Measurements from ENCODE around the gene KLK5. TPM values are rescaled to one million over a fixed set of nuclear protein-coding genes. Genes with fewer than 3 reads are reported as not detected.

The KLK5 gene
- total and polyA plus RNA-seq, 2 donors: 0.28 to 1.9 TPM

DNA sequence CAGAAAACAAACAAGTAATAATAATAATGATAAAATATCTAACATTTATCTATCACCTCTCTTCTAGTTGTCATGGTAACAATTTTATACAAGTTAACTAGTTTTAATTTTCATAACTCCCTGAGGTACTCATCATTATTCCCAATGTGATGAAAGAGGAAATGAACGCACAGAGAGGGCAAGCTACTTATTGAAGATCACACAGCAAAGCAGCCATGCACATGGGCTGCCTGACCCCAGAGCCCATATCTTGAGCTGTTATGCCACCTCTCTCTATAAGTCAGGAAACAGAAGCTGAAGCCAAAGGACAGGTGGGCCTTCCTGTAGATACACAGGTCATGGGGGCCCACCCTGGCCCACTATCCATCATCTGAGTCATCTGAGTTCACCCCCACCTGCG lies 36.8 kb downstream of the KLK5 start:
- H3K9me3 ChIP-seq (ENCODE audit: control insufficient read depth in 2 of 2, insufficient read depth in 1 of 2, low read length in 1 of 2): no peaks in the 10 kb centered on the region
- no peaks in the 10 kb centered on the region for H3K4me1 ChIP-seq (ENCODE audit: control insufficient read depth in 2 of 2, insufficient read depth in 2 of 2, low read length in 2 of 2)
- no peak for DNase-seq (ENCODE audit: low read depth in 6 of 9, low spot score in 9 of 9)
- H3K4me3 ChIP-seq (ENCODE audit: low read length in 2 of 2): no peak overlapping the region
- WGBS: 87% methylated on average over 2 of the region's 2 CpGs
- no peaks in the 10 kb centered on the region for H3K36me3 ChIP-seq (ENCODE audit: control insufficient read depth in 2 of 2, insufficient read depth in 2 of 2, low read length in 1 of 2)
- no peak overlapping the region for H3K27ac ChIP-seq (ENCODE audit: low read depth in 1 of 2, low read length in 1 of 2)
- H3K27me3 ChIP-seq (ENCODE audit: control insufficient read depth in 2 of 2, insufficient read depth in 1 of 2, low read length in 1 of 2): peaks cover 16 to 25% of the 10 kb centered on the region in 2 donors

- 12% methylated on average over 29 of the region's 29 CpGs for WGBS
- no peaks in the 10 kb centered on the region for H3K4me1 ChIP-seq (ENCODE audit: control insufficient read depth in 2 of 2, insufficient read depth in 2 of 2, low read length in 2 of 2)
- H3K9me3 ChIP-seq (ENCODE audit: control insufficient read depth in 2 of 2, insufficient read depth in 1 of 2, low read length in 1 of 2): no peaks in the 10 kb centered on the region
- H3K27ac ChIP-seq (ENCODE audit: low read depth in 1 of 2, low read length in 1 of 2): no peak overlapping the region
- H3K36me3 ChIP-seq (ENCODE audit: control insufficient read depth in 2 of 2, insufficient read depth in 2 of 2, low read length in 1 of 2): no peaks in the 10 kb centered on the region
- no peak for DNase-seq (ENCODE audit: low read depth in 6 of 9, low spot score in 9 of 9)
- H3K27me3 ChIP-seq (ENCODE audit: control insufficient read depth in 2 of 2, insufficient read depth in 1 of 2, low read length in 1 of 2): peaks cover 18 to 55% of the 10 kb centered on the region in 2 donors
- H3K4me3 ChIP-seq (ENCODE audit: low read length in 2 of 2): no peak overlapping the region
Measured at GRCh38 chr19:50912727-50913716, 39.8 kb downstream of the KLK5 start.

- no peaks in the 10 kb centered on the region for H3K36me3 ChIP-seq (ENCODE audit: control insufficient read depth in 2 of 2, insufficient read depth in 2 of 2, low read length in 1 of 2)
- no peak for DNase-seq (ENCODE audit: low read depth in 6 of 9, low spot score in 9 of 9)
- 25% methylated on average over 21 of the region's 21 CpGs for WGBS
- H3K4me1 ChIP-seq (ENCODE audit: control insufficient read depth in 2 of 2, insufficient read depth in 2 of 2, low read length in 2 of 2): no peaks in the 10 kb centered on the region
- no peak overlapping the region for H3K4me3 ChIP-seq (ENCODE audit: low read length in 2 of 2)
- H3K27ac ChIP-seq (ENCODE audit: low read depth in 1 of 2, low read length in 1 of 2): no peak overlapping the region
- no peaks in the 10 kb centered on the region for H3K9me3 ChIP-seq (ENCODE audit: control insufficient read depth in 2 of 2, insufficient read depth in 1 of 2, low read length in 1 of 2)
- peaks cover 18 to 55% of the 10 kb centered on the region in 2 donors for H3K27me3 ChIP-seq (ENCODE audit: control insufficient read depth in 2 of 2, insufficient read depth in 1 of 2, low read length in 1 of 2)
Measured at GRCh38 chr19:50912102-50912599, 40.7 kb downstream of the KLK5 start.

GRCh38 chr19:50911206-50912101 lies 41.4 kb downstream of the KLK5 start, which contains the start of gene KLK4:
TSS of gene KLK4 (minus strand) at chr19:50911395. CDS start at chr19:50910738, 657 bp downstream.
- Histone ChIP-seq H3K9me3 (ENCODE audit: control insufficient read depth in 2 of 2, insufficient read depth in 1 of 2, low read length in 1 of 2) (no peaks in the 10 kb centered on the region), H3K4me3 (ENCODE audit: low read length in 2 of 2) (no peak within 1 kb of the TSS), H3K4me1 (ENCODE audit: control insufficient read depth in 2 of 2, insufficient read depth in 2 of 2, low read length in 2 of 2) (no peaks in the 10 kb centered on the region), H3K27me3 (ENCODE audit: control insufficient read depth in 2 of 2, insufficient read depth in 1 of 2, low read length in 1 of 2) (peaks cover 18 to 55% of the 10 kb centered on the region in 2 donors), H3K36me3 (ENCODE audit: control insufficient read depth in 2 of 2, insufficient read depth in 2 of 2, low read length in 1 of 2) (no peaks in the 10 kb centered on the region), H3K27ac (ENCODE audit: low read depth in 1 of 2, low read length in 1 of 2) (no peak within 1 kb of the TSS)
- 73% methylated on average over 9 of the region's 9 CpGs for WGBS
- DNase-seq (ENCODE audit: low read depth in 6 of 9, low spot score in 9 of 9): no peak

DNA sequence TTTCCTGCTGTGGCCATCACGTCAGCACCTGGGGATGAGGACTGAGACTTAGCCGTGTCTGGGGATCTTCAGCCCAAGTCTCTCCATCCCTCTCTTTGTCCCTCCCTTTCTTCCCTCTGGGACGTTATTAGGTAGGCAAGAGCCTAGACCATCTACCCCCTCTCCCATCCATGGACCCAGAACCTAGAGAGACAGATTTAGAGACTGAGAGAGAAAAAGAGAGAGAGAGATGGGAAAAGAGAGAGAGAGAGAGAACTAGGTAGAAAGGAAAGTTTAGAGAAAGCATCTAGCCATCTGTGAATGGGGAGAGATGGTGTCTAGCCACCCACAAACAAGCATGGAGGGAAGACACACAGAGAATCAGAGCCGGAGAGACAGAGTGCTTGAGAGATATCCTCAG lies 42.1 kb downstream of the KLK5 start:
- H3K4me3 ChIP-seq (ENCODE audit: low read length in 2 of 2): no peak overlapping the region
- WGBS: 72% methylated on average over 4 of the region's 4 CpGs
- no peaks in the 10 kb centered on the region for H3K36me3 ChIP-seq (ENCODE audit: control insufficient read depth in 2 of 2, insufficient read depth in 2 of 2, low read length in 1 of 2)
- DNase-seq (ENCODE audit: low read depth in 6 of 9, low spot score in 9 of 9): no peak
- no peaks in the 10 kb centered on the region for H3K4me1 ChIP-seq (ENCODE audit: control insufficient read depth in 2 of 2, insufficient read depth in 2 of 2, low read length in 2 of 2)
- H3K9me3 ChIP-seq (ENCODE audit: control insufficient read depth in 2 of 2, insufficient read depth in 1 of 2, low read length in 1 of 2): no peaks in the 10 kb centered on the region
- peaks cover 18 to 53% of the 10 kb centered on the region in 2 donors for H3K27me3 ChIP-seq (ENCODE audit: control insufficient read depth in 2 of 2, insufficient read depth in 1 of 2, low read length in 1 of 2)
- H3K27ac ChIP-seq (ENCODE audit: low read depth in 1 of 2, low read length in 1 of 2): no peak overlapping the region

GRCh38 chr19:50909240-50910070 lies 43.4 kb downstream of the KLK5 start:
- peaks cover 18 to 53% of the 10 kb centered on the region in 2 donors for H3K27me3 ChIP-seq (ENCODE audit: control insufficient read depth in 2 of 2, insufficient read depth in 1 of 2, low read length in 1 of 2)
- WGBS: 8% methylated on average over 36 of the region's 36 CpGs

DNA sequence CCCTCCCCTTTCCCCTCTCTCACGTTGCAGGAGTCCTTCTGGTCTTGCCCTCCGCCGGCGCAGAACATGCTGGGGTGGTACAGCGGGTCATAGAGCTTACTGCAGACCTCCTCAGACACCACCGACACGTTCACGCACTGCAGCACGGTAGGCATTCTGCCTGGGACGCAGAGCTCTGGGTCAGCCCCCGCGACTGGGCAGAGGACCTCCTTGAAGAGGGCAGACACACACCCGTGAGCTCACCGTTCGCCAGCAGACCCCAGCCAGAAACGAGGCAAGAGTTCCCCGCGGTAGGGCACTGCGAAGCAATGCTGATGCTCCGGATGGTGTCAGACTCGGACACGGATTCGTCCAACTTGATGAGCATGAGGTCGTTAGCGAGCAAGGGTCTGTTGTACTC lies 44.5 kb downstream of the KLK5 start:
- no peak overlapping the region for H3K27ac ChIP-seq (ENCODE audit: low read depth in 1 of 2, low read length in 1 of 2)
- H3K27me3 ChIP-seq (ENCODE audit: control insufficient read depth in 2 of 2, insufficient read depth in 1 of 2, low read length in 1 of 2): peaks cover 18 to 53% of the 10 kb centered on the region in 2 donors
- H3K9me3 ChIP-seq (ENCODE audit: control insufficient read depth in 2 of 2, insufficient read depth in 1 of 2, low read length in 1 of 2): no peaks in the 10 kb centered on the region
- H3K36me3 ChIP-seq (ENCODE audit: control insufficient read depth in 2 of 2, insufficient read depth in 2 of 2, low read length in 1 of 2): no peaks in the 10 kb centered on the region
- DNase-seq (ENCODE audit: low read depth in 6 of 9, low spot score in 9 of 9): no peak
- H3K4me1 ChIP-seq (ENCODE audit: control insufficient read depth in 2 of 2, insufficient read depth in 2 of 2, low read length in 2 of 2): no peaks in the 10 kb centered on the region
- WGBS: 65% methylated on average over 25 of the region's 25 CpGs
- H3K4me3 ChIP-seq (ENCODE audit: low read length in 2 of 2): no peak overlapping the region

More at GRCh38 chr19:50909240-50910070, 43.4 kb downstream of the KLK5 start:
- no peaks in the 10 kb centered on the region for H3K36me3 ChIP-seq (ENCODE audit: control insufficient read depth in 2 of 2, insufficient read depth in 2 of 2, low read length in 1 of 2)
- H3K4me3 ChIP-seq (ENCODE audit: low read length in 2 of 2): no peak overlapping the region
- no peaks in the 10 kb centered on the region for H3K4me1 ChIP-seq (ENCODE audit: control insufficient read depth in 2 of 2, insufficient read depth in 2 of 2, low read length in 2 of 2)
- H3K27ac ChIP-seq (ENCODE audit: low read depth in 1 of 2, low read length in 1 of 2): no peak overlapping the region
- DNase-seq (ENCODE audit: low read depth in 6 of 9, low spot score in 9 of 9): peak in 1 of 9 donors; percentile 21
- H3K9me3 ChIP-seq (ENCODE audit: control insufficient read depth in 2 of 2, insufficient read depth in 1 of 2, low read length in 1 of 2): no peaks in the 10 kb centered on the region

DNA sequence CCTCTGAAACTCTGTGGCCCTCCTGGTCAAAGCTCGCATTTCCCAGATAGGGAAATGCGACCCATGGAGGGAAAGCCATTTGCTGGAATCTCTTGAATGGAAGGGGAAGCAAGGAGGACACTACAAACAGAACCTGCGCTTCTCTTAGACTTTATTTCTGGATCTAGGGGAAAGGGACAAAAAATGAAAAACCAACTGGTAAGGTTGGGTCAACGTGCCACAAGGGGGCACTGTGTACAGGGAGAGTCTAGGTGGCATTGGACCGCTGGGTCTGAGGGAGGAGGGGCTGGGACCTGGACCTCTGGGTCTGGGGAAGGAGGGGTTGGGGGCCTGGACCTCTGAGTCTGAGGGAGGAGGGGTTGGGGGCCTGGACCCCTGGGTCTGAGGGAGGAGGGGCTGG lies 46.6 kb downstream of the KLK5 start:
- Histone ChIP-seq H3K4me1 (ENCODE audit: control insufficient read depth in 2 of 2, insufficient read depth in 2 of 2, low read length in 2 of 2) (no peaks in the 10 kb centered on the region), H3K27ac (ENCODE audit: low read depth in 1 of 2, low read length in 1 of 2) (no peak overlapping the region), H3K36me3 (ENCODE audit: control insufficient read depth in 2 of 2, insufficient read depth in 2 of 2, low read length in 1 of 2) (no peaks in the 10 kb centered on the region), H3K9me3 (ENCODE audit: control insufficient read depth in 2 of 2, insufficient read depth in 1 of 2, low read length in 1 of 2) (no peaks in the 10 kb centered on the region), H3K4me3 (ENCODE audit: low read length in 2 of 2) (no peak overlapping the region), H3K27me3 (ENCODE audit: control insufficient read depth in 2 of 2, insufficient read depth in 1 of 2, low read length in 1 of 2) (peaks cover 3 to 32% of the 10 kb centered on the region in 2 donors)
- WGBS: 17% methylated on average over 5 of the region's 5 CpGs
- peak in 3 of 9 donors; percentile 7 to 12 (median 11) for DNase-seq (ENCODE audit: low read depth in 6 of 9, low spot score in 9 of 9)

Data from thymus (tissue), 11 donors.